ENCODE data around the gene DAAM2.

DAAM2 gene

DNA sequence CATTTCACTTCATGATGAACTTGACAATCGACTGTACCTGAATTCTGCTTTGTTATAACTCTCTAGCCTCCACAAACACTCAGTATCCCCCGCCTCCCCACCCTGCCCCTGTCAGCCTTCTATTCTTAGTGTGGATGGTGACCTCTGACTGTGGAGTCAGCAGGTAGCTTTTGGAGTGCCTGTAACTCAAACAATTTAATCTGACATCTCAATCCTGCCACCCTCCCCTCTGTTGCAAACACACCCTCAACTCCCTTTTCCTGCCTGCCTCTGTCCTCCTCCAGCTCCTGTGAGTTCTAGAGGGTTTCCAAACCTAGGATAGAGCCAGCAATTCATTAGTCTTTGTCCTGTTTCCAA is 20.3 kb downstream of the DAAM2 start:
- DNase-seq (ENCODE audit: low read depth, low spot score), result no peak
- H3K4me3 ChIP-seq (ENCODE audit: low read length), result no peak overlapping the region

DNA sequence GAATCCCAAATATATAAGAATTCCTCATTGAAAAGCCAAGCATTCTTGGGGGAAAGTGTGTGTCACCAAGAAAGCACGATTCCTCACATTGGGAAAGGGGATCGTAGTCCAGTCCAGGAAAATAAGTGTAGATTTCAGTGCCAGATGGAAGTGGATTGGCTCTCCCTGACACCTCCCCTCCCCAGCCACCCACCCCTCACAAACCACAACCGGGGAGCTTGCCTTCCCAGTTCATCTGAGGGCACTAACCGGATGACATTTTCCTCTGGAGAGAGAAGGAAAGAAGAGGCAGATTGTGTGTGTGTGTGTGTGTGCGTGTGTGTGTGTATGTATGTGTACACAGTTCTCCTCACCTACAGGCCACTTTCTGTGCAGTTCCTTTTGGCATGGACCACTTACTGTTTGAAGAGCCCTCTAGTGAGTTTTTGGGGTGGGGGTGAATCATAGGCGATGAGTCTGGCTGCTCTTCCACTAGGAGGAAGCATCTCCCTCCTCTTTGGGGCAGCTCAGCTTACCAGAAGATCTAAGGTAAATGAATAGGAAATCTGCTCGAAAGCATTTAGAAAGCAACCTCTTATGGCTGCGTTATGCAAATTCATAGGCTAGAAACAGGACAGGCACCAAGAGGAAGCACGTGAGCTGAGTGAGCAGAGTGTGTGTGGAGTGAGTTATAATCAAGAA is 20.8 kb downstream of the DAAM2 start:
- DNase-seq (ENCODE audit: low read depth, low spot score), result peak; percentile 66
- no peak overlapping the region for H3K4me3 ChIP-seq (ENCODE audit: low read length)

DNA sequence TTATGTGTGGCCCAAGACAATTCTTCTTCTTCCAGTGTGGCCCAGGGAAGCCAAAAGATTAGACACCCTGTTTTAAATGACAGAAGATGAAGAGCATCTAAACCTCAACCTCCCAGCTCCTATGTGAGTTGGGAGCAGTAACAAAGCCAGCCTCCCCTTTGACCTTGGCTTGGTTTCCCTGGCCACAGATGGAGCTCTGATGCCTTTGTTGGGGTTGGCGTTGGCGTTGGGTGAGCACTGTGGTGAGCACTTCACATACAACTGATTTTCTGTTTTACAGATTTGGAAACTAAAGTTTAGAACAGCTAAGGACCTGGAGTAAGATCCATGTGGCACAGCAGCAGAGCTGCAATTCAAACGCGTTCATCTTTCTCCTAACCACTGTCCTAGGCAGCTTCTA is 22.1 kb downstream of the DAAM2 start:
- H3K4me3 ChIP-seq (ENCODE audit: low read length), result no peak overlapping the region
- DNase-seq (ENCODE audit: low read depth, low spot score), result no peak

DNA sequence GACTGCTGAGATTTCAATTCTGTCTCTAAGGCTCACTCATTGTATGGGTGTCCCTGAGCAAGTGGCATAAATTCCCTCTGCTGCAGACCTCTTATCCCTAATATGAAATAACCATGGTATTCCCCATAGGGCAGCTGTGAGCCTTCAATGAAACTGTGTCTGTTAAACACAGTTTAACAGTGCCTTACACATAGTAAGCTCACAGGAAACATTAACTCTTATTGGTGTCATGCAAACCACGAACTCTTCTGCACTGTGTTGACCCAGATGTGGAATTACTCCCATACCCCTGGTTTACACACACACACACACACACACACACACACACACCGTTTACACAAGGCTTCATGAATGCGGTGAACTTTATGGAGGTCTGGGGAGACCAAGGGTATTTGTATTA is 23.2 kb downstream of the DAAM2 start:
- DNase-seq (ENCODE audit: low read depth, low spot score), result no peak
- no peak overlapping the region for H3K4me3 ChIP-seq (ENCODE audit: low read length)

DNA sequence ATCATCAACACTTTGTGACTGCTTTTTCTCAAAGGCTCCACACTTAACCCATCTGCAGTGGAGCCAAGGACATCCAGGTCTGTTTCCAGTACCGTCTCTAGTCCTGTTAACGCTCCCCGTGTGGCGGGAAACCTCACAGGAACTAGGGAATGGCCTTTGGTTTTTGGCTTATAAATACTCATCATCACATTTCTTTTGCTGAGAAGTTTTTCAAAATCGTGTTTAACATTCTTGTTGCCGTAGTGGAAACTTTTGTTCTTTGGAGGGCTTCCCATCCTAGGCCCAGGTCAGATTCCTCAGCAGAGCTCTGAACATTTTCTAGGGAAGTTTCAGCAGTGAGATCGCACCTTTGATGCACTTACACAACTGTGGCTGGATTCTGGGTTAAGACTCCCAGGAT is 24.6 kb downstream of the DAAM2 start:
- DNase-seq (ENCODE audit: low read depth, low spot score), result no peak
- H3K4me3 ChIP-seq (ENCODE audit: low read length), result no peak overlapping the region

DNA sequence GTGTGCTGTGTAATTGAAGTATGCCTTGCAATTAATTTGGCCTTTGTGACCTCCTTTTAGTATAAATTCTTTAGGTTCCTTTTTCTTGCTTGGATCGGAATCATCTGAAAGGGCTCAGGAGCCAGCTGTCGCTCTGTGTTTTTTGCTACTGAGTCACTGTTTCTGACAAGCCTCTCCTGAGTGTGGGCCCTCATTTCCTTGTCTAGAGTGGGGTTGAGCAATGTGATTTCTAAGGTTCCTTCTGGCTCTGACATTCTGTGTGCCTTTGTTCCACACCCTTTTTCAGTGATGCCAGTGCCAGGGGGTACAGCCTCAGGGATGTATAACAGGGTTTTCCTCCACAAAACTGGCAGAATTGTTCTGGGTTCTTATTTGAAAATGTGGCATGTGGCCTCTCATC is 26.5 kb downstream of the DAAM2 start:
- DNase-seq (ENCODE audit: low read depth, low spot score), result no peak

DNA sequence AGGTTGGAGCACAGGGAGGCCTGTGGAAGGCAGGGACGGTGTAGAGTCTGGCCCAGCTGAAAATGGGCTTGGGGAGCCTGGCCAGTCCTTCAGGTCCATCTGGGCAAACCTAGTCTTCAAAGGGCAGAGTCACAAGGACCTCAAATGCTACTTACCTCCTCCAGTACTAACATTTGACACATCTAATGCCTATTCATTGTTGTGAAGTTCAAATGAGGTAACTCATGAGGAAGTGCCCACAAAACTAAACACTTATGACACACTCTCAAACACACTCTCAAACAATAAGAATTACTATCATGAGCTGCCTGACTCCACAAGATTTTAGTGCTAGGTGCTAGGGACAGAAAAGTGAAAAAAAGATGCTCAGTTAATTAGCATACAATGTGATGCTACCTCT is 27.1 kb downstream of the DAAM2 start:
- DNase-seq (ENCODE audit: low read depth, low spot score), result no peak
- no peak overlapping the region for H3K4me3 ChIP-seq (ENCODE audit: low read length)

More for the DNA sequence above, 26.5 kb downstream of the DAAM2 start:
- H3K4me3 ChIP-seq (ENCODE audit: low read length), result no peak overlapping the region

DNA sequence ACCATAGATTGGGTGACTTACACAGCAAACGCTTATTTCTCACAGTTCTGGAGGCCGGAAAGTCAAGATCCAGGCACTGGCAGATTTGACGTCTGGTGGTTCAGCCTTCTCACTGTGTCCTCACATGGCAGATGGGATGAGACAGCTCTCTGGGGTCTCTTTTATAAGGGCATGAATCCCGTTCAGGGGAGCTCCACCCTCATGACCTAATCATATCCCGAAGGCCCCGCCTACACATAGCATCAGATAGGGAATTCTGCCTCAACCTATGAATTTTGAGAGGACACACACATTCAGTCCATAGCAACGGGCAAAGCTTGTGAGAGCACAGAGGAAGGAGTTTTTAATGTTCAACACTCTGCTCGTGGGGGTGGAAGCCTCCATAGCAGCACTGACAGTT is 27.5 kb downstream of the DAAM2 start:
- DNase-seq (ENCODE audit: low read depth, low spot score), result no peak
- H3K4me3 ChIP-seq (ENCODE audit: low read length), result no peak overlapping the region

DNA sequence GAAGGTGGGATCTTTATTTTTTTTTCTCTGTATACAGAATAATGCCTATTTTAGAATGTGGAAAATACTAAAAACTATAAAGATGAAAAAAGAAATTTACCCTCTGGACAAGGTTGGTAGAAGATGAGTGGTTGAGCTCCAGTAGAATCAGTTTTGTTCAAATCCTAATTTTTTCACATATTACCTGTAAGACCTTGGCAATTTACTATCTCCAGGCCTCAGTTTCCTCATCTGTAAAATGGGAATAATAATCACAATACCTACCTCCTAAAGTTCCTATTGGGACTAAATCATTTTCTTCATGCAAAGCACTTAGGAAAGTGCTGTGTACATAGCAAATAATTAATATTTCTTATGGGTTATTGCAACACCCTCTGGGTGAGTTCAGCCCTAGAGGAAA is 28.4 kb downstream of the DAAM2 start:
- DNase-seq (ENCODE audit: low read depth, low spot score), result no peak
- H3K4me3 ChIP-seq (ENCODE audit: low read length), result no peak overlapping the region

DNA sequence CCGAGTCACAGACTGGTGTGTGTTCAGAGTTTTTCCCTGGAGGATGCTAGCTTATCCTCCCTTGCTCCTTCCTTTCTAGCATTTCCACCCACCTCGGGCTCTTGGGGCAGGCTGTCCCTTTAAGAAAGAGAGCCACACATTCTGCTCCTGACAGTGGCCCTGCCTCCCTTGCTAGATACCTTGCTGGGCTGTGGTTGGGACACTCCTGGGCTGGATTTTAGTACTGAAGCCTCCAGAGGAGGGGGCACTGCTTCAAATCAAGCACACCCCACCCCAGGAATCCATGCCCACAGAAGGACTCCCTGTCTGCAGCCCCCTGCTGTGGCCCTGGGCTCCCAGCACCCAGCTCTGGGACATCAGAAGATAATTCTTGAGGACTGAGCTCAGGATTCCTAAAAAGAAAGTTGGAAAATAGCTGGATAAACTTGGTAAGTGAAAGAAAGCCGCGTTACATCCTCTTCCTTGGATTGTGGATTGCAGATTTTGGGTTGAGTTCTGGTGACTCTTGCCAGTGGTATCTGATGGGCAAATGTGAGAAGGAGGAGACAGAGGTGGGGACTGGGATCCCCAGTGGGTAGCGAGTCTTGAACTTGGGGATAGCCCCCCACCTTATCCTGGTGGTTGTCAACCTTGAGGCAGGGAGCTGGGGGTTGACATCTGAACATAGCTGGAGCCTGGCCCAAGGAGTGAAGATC is 29.0 kb downstream of the DAAM2 start:
- no peak for DNase-seq (ENCODE audit: low read depth, low spot score)
- no peak overlapping the region for H3K4me3 ChIP-seq (ENCODE audit: low read length)

DNA sequence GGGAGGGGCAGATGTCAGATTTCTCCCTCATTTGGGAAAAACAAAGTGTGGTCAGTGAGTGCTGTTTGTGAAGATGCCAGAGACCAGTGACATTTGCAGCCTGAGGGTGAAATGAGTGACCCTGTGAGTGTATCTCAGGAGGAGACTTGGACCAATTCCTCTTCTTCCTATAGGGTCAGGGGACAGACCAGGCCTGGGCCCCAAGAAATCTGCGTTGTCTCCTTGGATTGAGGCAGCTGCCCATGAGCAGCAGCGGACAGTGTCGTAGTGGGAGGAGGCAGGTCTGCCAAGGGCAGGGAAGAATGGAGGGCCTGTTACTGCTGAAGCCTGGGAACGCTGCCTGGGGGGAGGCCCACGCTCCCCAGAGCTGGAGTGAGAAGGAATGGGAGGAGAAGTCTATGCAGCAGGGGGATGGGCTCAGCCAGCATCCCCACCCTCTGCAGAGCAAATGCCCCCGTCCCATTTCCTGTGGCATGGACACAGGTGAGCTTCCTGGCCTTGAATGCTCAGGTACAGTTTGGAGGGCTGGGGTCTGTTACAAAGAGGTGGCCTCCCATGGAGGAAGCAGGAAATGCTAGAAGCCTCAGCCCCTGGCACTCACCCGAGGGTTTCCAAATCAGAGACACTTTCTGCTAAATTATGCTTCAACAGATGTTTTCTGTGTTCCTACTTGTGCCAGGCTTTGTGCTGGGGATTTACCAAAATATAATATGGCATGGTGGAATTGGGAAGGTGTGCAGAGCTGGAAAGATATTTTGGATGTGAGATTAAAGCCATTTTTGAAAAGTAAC is 29.8 kb downstream of the DAAM2 start:
- no peak overlapping the region for H3K4me3 ChIP-seq (ENCODE audit: low read length)

DNA sequence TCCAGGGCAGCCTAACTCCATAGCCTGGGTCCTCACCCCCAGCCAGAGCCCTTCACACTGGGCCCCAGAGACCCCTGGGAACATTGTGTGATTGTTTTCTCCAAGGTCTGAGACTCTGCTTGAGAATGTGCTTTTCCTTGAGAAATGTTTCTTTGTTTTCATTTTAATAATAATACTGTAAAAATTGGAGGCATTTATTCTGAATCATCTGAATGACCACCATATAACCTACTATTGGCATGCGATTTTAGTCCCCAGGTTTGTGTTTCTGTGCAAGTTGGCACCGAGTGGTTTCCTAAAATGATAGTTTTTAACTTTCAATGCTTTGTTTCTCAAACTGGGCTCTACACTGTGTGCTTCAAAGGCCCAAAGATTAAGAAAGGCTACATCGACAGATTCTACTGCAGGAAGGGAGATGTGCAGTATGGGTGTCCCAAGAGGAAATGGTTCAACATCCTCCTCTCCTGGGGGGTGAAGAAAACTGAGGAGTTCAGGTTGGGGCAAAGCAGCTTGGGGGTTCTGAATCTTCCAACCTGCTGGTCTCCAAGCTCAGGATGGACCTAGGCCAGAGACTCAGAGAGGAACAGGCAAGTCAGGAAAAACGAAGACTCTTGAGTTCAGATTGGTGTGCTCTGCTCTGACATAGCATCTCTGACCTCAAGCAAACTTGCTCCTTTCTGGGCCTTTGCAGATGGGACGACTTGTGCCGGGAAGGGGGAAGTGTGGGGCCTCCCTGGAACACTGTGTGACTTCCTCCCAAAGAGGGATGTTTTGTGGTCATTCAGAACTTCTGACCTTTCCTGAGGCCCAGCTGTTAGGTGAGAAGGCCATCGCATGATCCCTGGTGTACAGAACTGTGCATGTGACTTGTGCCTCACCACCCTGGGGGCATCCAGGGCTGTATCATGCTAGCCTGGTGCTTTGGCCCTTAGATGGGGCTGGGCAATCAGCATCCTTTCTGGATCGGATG is 31.0 kb downstream of the DAAM2 start:
- no peak for DNase-seq (ENCODE audit: low read depth, low spot score)
- H3K4me3 ChIP-seq (ENCODE audit: low read length), result no peak overlapping the region

More for the DNA sequence above, 29.8 kb downstream of the DAAM2 start:
- DNase-seq (ENCODE audit: low read depth, low spot score), result no peak

DNA sequence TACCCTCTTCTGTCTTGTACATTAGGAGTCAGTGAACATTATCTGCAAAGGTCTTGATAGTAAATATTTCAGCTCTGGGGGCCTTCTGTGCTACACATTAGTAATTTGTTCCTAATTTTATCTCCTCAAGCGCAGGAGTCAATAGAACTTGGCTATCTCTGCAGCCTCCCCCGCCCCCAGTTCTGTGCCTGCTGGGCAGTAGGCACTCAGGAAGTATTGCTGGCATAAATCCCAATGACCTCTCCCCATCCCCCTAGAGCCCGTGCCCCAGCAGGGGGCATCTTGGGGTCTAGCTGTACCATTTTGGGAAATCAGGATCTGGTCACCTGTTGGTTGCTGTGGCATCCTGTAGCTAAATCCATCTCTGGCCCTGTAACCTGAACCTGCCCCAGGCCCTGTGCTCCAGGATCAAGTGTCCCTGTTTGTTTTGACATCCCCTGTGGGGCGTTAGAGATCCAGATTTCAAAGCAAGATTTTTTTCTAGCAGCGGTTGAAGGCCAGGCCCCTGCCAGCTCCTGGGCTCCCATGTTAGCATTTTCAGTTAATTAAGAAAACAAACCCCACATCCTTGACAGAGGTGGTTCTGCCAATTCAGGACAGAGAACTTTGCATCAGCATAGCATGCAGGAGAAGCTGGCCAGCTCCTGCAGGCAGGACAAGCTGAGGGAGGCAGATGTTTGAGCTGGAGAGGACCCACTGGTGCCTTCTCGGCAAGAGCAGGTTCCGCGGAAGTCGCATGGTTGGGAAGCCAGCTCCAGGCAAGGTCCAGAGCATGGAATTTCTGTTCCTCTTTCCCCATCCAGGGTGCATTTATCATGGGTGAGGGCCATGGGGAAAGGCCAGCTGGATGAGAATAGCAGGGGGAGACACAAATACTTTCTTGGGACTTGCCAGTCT is 32.1 kb downstream of the DAAM2 start:
- no peak for DNase-seq (ENCODE audit: low read depth, low spot score)
- H3K4me3 ChIP-seq (ENCODE audit: low read length), result no peak overlapping the region

DNA sequence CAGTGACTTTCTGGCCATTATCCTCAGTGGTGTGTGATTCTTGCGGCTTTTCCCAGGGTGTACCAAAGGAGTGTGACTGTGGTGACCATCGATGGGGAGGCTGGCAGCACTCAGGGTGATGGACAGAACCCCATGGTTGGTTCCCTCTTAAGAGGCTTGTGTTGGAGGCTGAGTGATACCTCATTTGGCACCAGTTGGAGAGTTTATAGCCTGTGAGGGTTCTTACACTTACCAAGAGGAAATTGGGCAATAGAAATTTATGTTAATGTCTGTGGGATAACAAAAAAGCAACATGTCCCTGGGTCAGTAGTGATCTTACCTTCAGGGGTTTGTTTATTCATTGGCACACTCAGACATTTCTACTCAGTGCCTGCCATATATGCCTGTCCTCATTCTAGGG is 37.2 kb downstream of the DAAM2 start:
- H3K4me3 ChIP-seq (ENCODE audit: low read length), result no peak overlapping the region
- no peak for DNase-seq (ENCODE audit: low read depth, low spot score)

DNA sequence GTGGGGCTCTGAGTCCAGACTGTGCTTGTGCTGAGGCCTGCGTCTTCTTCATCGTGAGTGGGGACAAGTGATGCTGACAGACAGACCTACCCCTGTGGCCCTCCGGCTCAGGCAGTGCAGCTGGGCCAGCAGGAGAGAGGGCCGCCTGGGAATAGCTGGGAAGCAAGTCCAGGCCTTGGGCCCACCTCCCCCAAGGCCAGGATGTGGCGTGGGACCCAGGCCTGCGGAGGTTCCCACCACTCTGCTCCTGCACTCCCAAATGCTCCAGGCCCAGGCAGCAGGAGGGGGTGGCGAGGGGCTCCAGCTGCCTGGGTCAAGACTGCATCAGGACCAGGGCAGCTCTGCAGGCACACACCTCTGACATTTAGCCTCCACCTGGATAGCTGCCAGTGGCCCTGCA is 38.3 kb downstream of the DAAM2 start:
- no peak for DNase-seq (ENCODE audit: low read depth, low spot score)
- H3K4me3 ChIP-seq (ENCODE audit: low read length), result no peak overlapping the region

DNA sequence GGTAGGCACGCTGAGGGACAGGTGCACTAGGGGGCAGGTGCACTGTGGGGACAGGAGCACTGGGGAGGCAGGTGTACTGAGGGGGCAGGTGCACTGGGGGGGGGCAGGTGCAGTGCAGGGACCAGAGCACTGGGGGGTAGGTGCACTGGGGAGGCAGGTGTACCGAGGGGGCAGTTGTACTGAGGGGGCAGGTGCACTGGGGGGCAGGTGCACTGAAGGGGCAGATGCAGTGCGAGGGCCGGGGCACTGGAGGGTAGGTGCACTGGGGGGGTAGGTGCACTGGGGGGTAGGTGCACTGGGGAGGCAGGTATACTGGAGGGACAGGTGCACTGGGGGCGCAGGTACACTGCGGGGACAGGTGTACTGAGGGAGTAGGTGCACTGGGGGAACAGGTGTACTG is 39.5 kb downstream of the DAAM2 start:
- DNase-seq (ENCODE audit: low read depth, low spot score), result no peak
- no peak overlapping the region for H3K4me3 ChIP-seq (ENCODE audit: low read length)

DNA sequence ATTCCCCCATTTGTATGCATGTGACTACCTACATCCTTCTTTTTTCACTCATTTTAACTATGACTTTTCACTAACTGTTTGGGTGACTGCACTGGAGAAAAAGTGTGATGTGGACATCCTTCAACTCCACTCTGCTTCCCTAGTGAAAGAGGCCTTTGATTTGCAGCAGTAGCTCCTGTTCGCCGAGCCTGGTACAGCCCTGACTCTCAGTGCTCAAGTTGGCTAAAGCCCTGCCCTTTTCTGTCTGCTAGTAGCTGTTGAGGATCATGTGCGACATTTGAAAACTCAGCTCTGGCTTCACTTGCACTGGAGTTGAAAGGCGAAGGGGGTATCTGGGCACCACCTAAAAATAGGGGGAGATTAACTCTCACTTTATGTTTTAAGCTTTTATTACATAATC is 42.1 kb downstream of the DAAM2 start:
- DNase-seq (ENCODE audit: low read depth, low spot score), result no peak
- no peak overlapping the region for H3K4me3 ChIP-seq (ENCODE audit: low read length)

DNA sequence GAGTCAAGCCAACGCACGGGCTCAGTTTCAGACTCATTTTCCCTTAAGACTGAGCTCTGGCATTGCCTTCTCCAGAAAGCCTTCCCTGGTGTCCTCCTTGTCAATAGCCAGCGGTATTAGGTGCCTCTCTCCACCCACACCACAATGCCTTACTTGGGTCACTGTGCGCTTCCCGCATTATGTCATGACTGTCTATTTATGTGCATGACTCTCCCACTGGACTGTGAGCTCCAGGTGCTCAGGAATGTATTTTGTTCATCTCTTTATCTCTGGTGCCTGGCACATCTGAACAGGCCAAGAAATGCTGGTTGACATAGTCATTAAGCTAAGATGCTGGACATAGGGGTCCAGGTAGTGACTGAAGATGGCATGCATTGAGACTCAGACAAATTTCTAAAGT is 42.7 kb downstream of the DAAM2 start:
- DNase-seq (ENCODE audit: low read depth, low spot score), result no peak
- H3K4me3 ChIP-seq (ENCODE audit: low read length), result no peak overlapping the region

Measured in Jurkat, Clone E6-1 (cell line).